Type B pancreatic cell (in vitro differentiated cells): Measurements from ENCODE around the gene MGAT1. TPM values are rescaled to one million over a fixed set of nuclear protein-coding genes. Genes with fewer than 3 reads are reported as not detected.

Experiments used
- DNase-seq: peaks from one replicate; pipeline ENCODE4 v3.0.0; 2021; ENCODE audit warnings: mixed read lengths; ENCODE audit not compliant: unreplicated experiment; ENCODE audit errors: extremely low spot score
- H3K27ac Mint-ChIP-seq: 2 replicates; pipeline ENCODE4 v1.8.0; 2021; ENCODE audit warnings: mild to moderate bottlenecking, mixed read lengths
- H3K27me3 Mint-ChIP-seq: 2 replicates; pipeline ENCODE4 v1.8.0; 2021; ENCODE audit warnings: mixed read lengths
- H3K36me3 Mint-ChIP-seq: 2 replicates; pipeline ENCODE4 v1.8.0; 2021; ENCODE audit warnings: mixed read lengths
- H3K4me1 Mint-ChIP-seq: one replicate; pipeline ENCODE4 v1.8.0; 2021; ENCODE audit warnings: mixed read lengths; ENCODE audit not compliant: unreplicated experiment
- H3K4me3 Mint-ChIP-seq: 2 replicates; pipeline ENCODE4 v1.8.0; 2021; ENCODE audit warnings: mild to moderate bottlenecking, mixed read lengths
- H3K9me3 Mint-ChIP-seq: 2 replicates; pipeline ENCODE4 v1.8.0; 2021; ENCODE audit warnings: mixed read lengths
- total RNA-seq: library from RNA; stranded (reverse); gene quantifications from 2 replicates; pipeline ENCODE4 v1.2.1, GENCODE V29; 2021; ENCODE audit warnings: low replicate concordance
- TF ChIP-seq, protein P1 (sequence below): fragments of 200-600 bp; sonication (generic); conservative IDR thresholded peaks from 2 replicates; pipeline ENCODE4 v1.5.0; 2021; ENCODE audit warnings: antibody characterized with exemption, mild to moderate bottlenecking

MGAT1 gene
- total RNA-seq, 1 donor from 2014 or later: 74.8 TPM

GRCh38 chr5:180808461-180809000 lies 5.9 kb upstream of the MGAT1 start:
- TF ChIP-seq, protein P1, sequence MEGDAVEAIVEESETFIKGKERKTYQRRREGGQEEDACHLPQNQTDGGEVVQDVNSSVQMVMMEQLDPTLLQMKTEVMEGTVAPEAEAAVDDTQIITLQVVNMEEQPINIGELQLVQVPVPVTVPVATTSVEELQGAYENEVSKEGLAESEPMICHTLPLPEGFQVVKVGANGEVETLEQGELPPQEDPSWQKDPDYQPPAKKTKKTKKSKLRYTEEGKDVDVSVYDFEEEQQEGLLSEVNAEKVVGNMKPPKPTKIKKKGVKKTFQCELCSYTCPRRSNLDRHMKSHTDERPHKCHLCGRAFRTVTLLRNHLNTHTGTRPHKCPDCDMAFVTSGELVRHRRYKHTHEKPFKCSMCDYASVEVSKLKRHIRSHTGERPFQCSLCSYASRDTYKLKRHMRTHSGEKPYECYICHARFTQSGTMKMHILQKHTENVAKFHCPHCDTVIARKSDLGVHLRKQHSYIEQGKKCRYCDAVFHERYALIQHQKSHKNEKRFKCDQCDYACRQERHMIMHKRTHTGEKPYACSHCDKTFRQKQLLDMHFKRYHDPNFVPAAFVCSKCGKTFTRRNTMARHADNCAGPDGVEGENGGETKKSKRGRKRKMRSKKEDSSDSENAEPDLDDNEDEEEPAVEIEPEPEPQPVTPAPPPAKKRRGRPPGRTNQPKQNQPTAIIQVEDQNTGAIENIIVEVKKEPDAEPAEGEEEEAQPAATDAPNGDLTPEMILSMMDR: no peak
- Mint-ChIP-seq H3K9me3 (no peaks in the 10 kb centered on the region), H3K4me1 (peaks cover 67% of the 10 kb centered on the region), H3K27ac (peak overlapping the region; percentile 95), H3K4me3 (peak overlapping the region; percentile 97), H3K36me3 (peaks cover 6% of the 10 kb centered on the region), H3K27me3 (no peaks in the 10 kb centered on the region)
- no peak for DNase-seq

DNA sequence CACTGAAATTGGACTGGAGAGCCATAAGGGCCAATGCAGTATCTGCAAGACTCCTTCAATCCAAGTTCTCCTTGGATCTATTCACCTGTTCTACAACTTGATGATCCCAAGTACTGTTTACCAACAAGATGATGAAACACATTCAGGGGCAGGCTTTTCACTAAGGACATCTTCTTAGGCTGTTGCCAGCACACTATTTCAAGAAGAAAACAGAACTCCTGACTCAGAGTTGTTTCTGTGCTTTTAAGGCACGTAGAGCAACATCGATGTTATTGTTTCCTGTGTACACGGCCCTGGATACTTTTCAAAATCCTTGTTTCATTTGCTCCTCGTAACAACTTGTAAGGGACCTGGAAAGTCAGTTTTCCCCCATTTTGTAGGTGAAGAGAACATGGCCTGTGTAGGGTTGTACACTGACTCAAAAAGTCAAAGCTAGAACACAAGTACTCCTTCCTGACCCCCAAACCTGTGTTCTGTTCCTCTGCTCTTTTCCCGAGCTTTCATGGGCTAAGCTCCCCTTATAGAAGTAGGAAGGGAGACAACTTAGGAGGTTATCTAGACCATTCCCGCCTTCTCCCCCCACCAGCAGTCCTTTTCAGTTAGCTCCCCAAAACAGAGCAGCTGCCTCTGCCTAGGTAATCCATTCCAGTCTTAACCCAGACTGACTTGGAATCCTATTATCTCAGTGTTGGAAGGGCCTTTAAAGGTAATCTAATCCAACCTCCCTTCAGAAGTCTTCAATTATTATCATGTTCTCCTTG lies 5.2 kb upstream of the MGAT1 start:
- TF ChIP-seq, protein P1: no peak
- Mint-ChIP-seq H3K36me3 (peaks cover 6% of the 10 kb centered on the region), H3K9me3 (no peaks in the 10 kb centered on the region), H3K4me3 (peak overlapping the region; percentile 97), H3K27me3 (no peaks in the 10 kb centered on the region), H3K4me1 (peaks cover 64% of the 10 kb centered on the region), H3K27ac (peak overlapping the region; percentile 95)
- no peak for DNase-seq

GRCh38 chr5:180807046-180807445 lies 4.4 kb upstream of the MGAT1 start:
- TF ChIP-seq, protein P1: no peak
- Mint-ChIP-seq H3K36me3 (peaks cover 6% of the 10 kb centered on the region), H3K4me3 (peak overlapping the region; percentile 97), H3K9me3 (no peaks in the 10 kb centered on the region), H3K27ac (peak overlapping the region; percentile 52), H3K4me1 (peaks cover 60% of the 10 kb centered on the region), H3K27me3 (no peaks in the 10 kb centered on the region)
- no peak for DNase-seq

DNA sequence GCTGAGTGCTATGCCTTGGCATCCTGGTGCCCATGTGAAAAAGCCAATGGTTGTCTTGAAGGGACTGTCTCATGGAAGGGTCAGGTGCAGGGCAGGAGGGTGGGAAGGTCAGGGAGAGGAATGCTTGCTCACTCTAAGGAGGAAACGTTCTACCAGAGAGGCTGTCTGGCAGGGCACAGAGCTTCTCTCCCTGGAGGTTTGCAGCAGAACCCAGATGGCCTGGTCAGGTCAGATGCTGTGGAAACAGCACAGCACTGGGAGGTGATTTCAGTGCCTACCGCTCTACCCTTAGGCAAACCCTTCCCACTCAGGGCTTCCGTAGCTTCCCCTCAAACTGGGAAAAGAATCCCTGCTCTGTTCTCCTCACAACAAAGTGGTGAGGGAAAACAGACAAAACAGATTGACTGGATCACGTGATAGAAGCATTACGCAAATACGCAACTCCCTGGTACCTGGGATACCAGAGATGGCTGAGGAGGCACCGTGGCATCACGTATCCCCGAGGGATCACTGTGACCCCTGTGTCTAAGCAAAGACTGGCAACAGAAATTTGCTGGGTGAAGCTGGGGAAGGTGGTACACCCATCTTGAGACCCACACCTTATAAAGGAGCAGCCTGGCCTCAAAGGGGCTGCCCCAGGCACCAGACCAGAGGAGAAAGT lies 3.9 kb upstream of the MGAT1 start:
- peaks cover 59% of the 10 kb centered on the region for H3K4me1 Mint-ChIP-seq
- peak overlapping the region; percentile 97 for H3K4me3 Mint-ChIP-seq
- H3K9me3 Mint-ChIP-seq: no peaks in the 10 kb centered on the region
- H3K36me3 Mint-ChIP-seq: peaks cover 6% of the 10 kb centered on the region
- DNase-seq: no peak
- peak overlapping the region; percentile 36 for H3K27ac Mint-ChIP-seq
- H3K27me3 Mint-ChIP-seq: no peaks in the 10 kb centered on the region
- TF ChIP-seq, protein P1: no peak

- H3K27me3 Mint-ChIP-seq: no peaks in the 10 kb centered on the region
- TF ChIP-seq, protein P1: no peak
- no peak for DNase-seq
- peak overlapping the region; percentile 24 for H3K27ac Mint-ChIP-seq
- no peaks in the 10 kb centered on the region for H3K9me3 Mint-ChIP-seq
- H3K4me3 Mint-ChIP-seq: peak overlapping the region; percentile 62
- peaks cover 10% of the 10 kb centered on the region for H3K36me3 Mint-ChIP-seq
- H3K4me1 Mint-ChIP-seq: peaks cover 63% of the 10 kb centered on the region
These were observed 1.6 kb upstream of the MGAT1 start for GRCh38 chr5:180804129-180804618.
